ENCODE measurements around the gene ILRUN.
"Not testable (repeated sequence)": the region's sequence is repeated elsewhere in the genome, so short reads cannot be mapped to it uniquely, and the experiment has no call there.

ILRUN gene

GRCh38 chr6:34697544-34697836, 923 bp upstream of the ILRUN start:
- no peak for DNase-seq (ENCODE audit: low read depth in 2 of 2)

- DNase-seq (ENCODE audit: low read depth in 2 of 2) = no peak
Observed at GRCh38 chr6:34696189-34696738, 303 bp downstream of the ILRUN start.

DNA sequence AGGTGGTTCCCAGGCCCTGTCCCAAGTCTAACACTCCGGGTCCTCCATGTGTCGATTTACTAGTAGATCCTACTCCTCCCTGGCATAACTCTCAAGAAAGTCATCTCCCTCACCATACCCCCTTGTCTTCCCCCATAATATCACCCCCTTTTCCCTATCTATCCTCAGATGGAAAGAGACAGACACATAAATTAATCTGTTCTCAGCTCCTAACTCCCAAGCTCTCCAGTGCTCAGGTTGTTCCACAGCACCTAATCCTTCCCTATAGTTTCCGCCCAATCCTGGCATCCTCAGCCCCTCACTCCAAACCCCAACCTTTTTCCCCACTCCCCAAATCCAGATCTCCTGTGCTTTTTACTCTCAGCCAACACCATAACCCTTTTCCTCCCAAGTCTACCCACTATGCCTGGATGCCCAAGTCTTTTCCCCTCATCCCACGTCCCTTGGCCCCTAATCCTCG, 808 bp downstream of the ILRUN start:
- DNase-seq (ENCODE audit: low read depth in 2 of 2) = no peak

- DNase-seq (ENCODE audit: low read depth in 2 of 2) = no peak
Observed at GRCh38 chr6:34692280-34692679, 4.3 kb downstream of the ILRUN start.

DNA sequence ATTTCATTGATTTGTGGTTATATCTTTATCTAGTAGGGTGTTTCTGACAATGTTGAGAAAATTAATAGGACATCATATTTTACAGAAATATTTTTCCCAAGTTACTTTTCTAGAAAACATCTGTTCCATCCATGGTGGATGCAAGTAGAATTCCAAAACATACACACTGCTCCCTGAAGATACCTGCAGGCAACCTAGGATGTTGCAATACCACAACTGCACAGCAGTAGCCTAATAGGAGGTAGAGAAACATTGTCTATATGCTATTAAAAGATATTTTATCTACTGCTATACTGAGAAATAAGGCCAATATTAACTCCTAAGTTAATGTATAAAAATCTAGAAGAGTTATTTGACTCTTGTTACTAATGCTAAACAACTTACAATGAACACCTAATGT, 6.8 kb downstream of the ILRUN start:
- no peak for DNase-seq (ENCODE audit: low read depth in 2 of 2)

GRCh38 chr6:34688956-34689355, 7.6 kb downstream of the ILRUN start:
- DNase-seq (ENCODE audit: low read depth in 2 of 2) = no peak

DNA sequence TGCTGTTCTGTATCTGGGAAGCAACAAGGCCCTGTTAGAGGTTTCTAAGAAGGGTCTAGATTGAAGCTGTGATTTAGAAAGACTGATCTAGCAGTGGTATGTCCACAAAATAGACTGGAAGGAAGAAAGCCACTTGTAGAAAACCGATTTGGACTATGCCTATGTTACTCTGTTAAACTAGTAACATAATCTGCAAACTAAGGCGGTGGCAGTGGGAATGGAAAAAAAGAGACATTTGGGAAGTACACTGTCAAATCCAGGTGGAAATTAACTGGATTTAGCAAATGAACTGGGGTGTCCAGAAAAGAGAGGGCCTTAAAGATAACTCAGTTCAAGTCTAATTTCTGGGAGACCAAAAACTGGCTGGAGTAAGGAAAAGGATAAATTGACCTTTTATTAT, 11.6 kb downstream of the ILRUN start:
- DNase-seq (ENCODE audit: low read depth in 2 of 2) = no peak

DNA sequence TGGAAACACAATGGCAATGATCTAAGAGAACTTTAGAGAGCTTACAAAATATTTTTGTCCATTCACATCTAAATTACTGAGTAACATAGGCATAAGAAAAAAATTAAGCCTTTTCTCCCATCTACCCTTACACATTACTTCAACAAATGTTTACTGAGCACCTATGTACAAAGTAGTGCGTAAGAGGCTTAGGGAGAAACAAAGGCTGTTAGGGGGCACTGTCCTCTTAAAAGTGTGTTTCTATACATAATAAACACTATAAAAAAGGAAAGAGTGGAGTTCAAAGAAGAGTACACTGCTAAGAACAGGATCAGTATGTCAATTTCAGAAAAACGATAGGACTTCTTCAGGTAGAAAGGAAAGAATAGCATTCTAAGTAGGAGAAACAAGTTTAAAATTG, 12.2 kb downstream of the ILRUN start:
- no peak for DNase-seq (ENCODE audit: low read depth in 2 of 2)

GRCh38 chr6:34680802-34681515, 15.6 kb downstream of the ILRUN start:
- no peak for DNase-seq (ENCODE audit: low read depth in 2 of 2)

- not testable (repeated sequence) for DNase-seq (ENCODE audit: low read depth in 2 of 2)
Observed at GRCh38 chr6:34680313-34680712, 16.3 kb downstream of the ILRUN start.

DNA sequence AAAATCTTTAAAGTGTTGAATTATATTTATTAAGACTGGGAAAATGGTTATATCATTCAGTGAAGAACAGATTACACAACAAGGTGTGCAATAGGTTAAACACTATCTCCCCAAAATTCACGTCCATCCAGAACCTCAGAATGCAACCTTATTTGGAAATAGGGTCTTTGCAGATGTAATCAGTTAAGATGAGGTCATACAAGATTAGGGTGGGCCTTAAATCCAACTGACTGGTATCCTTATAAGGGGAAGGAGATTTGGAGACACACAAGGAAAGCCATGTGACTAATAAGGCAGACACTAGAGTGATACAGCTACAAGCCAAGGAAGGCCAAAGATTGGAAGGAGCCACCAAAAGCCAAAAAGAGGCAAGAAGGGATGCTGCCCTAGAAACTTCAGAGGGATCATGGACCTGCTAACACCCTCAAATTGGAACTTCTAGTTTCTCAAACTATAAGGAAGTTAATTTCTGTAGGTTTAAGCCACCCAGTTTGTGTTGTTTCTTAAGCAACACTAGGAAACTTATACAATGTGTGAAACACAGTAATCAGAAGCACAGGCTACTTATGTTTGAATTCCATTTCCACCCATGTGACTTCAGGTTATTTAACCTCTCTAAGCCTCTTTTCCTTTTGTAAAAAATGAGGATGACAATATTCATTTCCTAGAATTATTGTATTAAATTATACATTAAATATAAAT, 16.9 kb downstream of the ILRUN start:
- no peak for DNase-seq (ENCODE audit: low read depth in 2 of 2)

DNA sequence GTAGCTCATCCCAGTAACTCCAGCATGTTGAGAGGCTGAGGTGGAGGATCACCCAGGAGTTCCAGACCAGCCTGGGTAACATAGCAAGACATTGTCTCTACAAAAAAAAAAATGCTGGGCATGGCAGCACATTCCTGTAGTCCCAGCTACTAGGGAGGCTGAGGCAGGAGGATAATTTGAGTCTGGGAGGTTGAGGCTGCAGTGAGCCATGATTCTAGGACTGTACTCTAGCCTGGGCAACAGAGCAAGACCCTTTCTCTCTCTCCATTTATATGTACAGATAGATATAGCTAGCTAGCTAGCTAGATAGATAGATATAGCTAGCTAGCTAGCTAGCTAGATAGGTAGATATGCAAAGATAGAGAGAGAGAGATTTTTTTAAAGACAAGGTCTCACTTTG, 20.4 kb downstream of the ILRUN start:
- no peak for DNase-seq (ENCODE audit: low read depth in 2 of 2)

GRCh38 chr6:34674930-34675329, 21.6 kb downstream of the ILRUN start:
- not testable (repeated sequence) for DNase-seq (ENCODE audit: low read depth in 2 of 2)

- no peak for DNase-seq (ENCODE audit: low read depth in 2 of 2)
Observed at GRCh38 chr6:34674268-34674639, 22.3 kb downstream of the ILRUN start.

GRCh38 chr6:34673064-34673463, 23.5 kb downstream of the ILRUN start:
- DNase-seq (ENCODE audit: low read depth in 2 of 2) = no peak

DNA sequence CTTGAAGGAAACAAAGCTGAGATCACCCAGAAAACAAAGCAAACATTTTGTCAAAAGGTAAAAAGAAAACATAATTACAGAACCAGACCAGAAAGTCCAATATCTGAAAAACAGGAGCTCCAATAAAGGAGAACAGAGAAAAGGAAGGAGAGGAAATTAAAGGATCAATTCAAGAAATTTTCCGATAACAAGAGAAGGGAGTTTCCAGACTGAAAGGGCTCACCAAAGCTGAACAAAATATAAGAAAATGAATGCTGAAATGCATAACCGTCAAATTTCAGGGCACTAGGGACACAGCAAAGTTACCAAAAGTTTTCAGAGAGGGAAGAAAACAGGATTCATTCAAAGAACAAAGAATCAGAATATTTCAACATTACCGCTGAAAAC, 23.9 kb downstream of the ILRUN start:
- DNase-seq (ENCODE audit: low read depth in 2 of 2) = no peak

- peak; percentile 42 to 48 for DNase-seq (ENCODE audit: low read depth in 2 of 2)
Observed at GRCh38 chr6:34671801-34672656, 24.5 kb downstream of the ILRUN start.

DNA sequence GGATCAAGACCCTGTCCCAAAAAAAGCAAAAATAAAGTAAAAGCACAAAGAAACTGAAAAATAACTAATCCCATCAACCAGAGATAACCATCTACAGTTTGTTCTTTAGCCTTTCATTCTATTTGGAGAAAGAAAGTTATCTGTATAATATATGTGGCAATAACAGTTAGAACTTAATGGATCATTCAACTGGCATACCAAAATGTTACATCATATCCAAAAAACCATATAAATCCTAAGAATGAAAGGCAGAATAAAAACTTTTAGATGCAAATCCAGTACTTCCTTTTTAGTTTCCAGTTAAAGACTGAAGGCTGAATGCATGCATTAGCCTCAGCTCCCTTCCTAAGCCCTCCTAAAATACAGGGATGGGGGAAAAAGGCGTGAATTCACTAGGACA, 25.2 kb downstream of the ILRUN start:
- DNase-seq (ENCODE audit: low read depth in 2 of 2) = no peak

GRCh38 chr6:34668799-34669198, 27.8 kb downstream of the ILRUN start:
- not testable (repeated sequence) for DNase-seq (ENCODE audit: low read depth in 2 of 2)

DNA sequence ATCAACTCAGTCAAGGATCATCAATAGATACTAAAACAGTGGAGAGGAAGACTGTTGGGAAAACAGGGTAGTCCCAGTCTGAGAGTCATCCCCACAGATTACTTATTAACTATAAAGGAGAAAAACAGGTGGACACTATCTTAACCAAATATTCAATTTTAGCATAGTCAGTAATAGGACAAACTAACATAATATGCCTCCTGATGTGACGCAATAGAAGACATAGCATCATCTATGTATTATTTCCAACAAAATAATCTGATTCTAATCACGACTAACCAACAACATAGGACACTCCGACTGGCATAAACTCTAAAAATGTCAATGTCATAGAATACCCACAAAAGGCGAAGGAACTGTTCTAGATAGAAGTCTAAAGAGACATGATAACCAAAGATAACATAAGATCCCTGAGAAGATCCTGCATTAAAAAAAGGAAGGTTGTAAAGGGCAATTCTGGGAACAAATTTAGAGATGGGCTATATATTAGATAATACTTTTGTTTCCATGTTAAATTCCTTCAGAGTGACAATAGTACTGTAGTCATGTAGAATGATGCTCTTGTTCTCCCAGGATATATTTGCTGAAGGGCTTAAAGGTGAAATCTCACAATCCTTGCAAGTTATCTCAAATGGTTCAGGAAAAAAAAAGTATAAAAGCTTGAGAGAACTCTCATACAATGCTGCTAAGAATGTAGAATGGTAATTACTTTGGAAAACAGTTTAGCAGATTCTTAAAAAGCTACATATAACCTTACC, 28.9 kb downstream of the ILRUN start:
- DNase-seq (ENCODE audit: low read depth in 2 of 2) = no peak

DNA sequence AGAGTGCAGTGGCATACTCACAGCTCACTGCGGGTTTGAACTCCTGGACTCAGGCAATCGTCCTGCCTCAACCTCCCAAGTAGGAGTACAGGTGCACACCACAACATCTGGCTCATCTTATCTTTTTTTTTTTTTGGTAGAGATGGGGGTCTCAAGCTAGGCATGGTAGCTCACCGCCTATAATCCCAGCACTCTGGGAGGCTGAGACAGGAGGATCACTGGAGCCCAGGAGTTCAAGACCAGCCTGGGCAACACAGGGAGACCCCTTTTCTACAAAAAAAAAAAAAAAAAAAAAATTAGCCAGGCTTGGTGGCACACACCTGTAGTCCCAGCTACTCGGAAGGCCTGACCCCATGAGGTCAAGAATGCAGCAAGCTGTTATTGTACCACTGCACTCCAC, 31.5 kb downstream of the ILRUN start:
- no peak for DNase-seq (ENCODE audit: low read depth in 2 of 2)
